ENCODE results near the gene CRADD.

GRCh38 chr12:93653079-93653478, 24.1 kb upstream of the CRADD start:
- TF ChIP-seq CTCF (IDR thresholded peaks at IDR 0.05) = no peak
- TF ChIP-seq POLR2A (IDR thresholded peaks at IDR 0.05) = no peak
